K562 (cell line): Measurements from ENCODE around the gene COL5A1. TPM values are rescaled to one million over a fixed set of nuclear protein-coding genes. Genes with fewer than 3 reads are reported as not detected.

ENCODE experiments used
- ATAC-seq: fragments of 200-7000 bp; cut with Tn5 transposase; 3 replicates; pipeline ENCODE4 v1.9.1; 2020; ENCODE audit warnings: moderate library complexity
- BruUV-seq: library from RNA; stranded (reverse); fragments of 400-500 nt; replicated peaks from 2 replicates; lab custom pipeline; 2021; lab: Mats Ljungman, UMichigan
- CTCF ChIA-PET: fragments of 300-600 bp; formaldehyde crosslinking; extraction: SDS; loops from one replicate; lab custom pipeline; 2021; ENCODE audit warnings: low intra/inter-chr PET ratio; lab: Yijun Ruan, JAX
- POLR2A ChIA-PET: fragments of 300-600, 350-650 bp; sonication (Branson Sonifier 250); formaldehyde crosslinking; extraction: SDS; loops from one replicate; lab custom pipeline; 2021; ENCODE audit warnings: antibody characterized with exemption, inconsistent platforms; lab: Yijun Ruan, JAX
- DNase-seq, 4 experiments: peaks; one replicate each; pipeline versions ENCODE4 v3.0.0 to v3.0.0-alpha.2; 2011 to 2018; ENCODE audit warnings: low spot score in 3 of 4, mixed read lengths in 3 of 4; ENCODE audit errors: extremely low read depth in 1 of 4
- FAIRE-seq: peaks from 2 replicates; lab custom pipeline; 2011; peaks lifted over from hg19 to GRCh38; lab: Jason Lieb, UNC
- H2AFZ ChIP-seq: 2 replicates; pipeline ENCODE4 v1.6.0; 2011; ENCODE audit warnings: low read depth, low read length, control low read depth, inconsistent platforms
- H3K27ac ChIP-seq: fragments of 200-600 bp; 3 replicates; pipeline ENCODE4 v1.8.0; 2011; ENCODE audit warnings: low read depth, mild to moderate bottlenecking, control low read depth, inconsistent platforms, low read length, moderate library complexity, mixed read lengths; ENCODE audit errors: extremely low read depth
- H3K27me3 ChIP-seq, 2 experiments: fragments of 300-600 bp in 1 of 2; 2 replicates in 1 of 2; 3 replicates in 1 of 2; pipeline versions ENCODE4 v1.6.0 to v1.8.0; 2011; ENCODE audit warnings: inconsistent platforms in 2 of 2, low read length in 2 of 2, mild to moderate bottlenecking in 1 of 2, mixed read lengths in 1 of 2, moderate library complexity in 1 of 2; ENCODE audit not compliant: control insufficient read depth in 2 of 2, insufficient read depth in 2 of 2
- H3K36me3 ChIP-seq: fragments of 300-600 bp; 3 replicates; pipeline ENCODE4 v1.8.0; 2011; ENCODE audit warnings: mild to moderate bottlenecking, low read length, inconsistent platforms; ENCODE audit not compliant: control insufficient read depth, insufficient read depth
- H3K4me1 ChIP-seq, 2 experiments: fragments of 200-600 bp in 1 of 2; replicated peaks in 1 of 2; 2 replicates in 1 of 2; 3 replicates in 1 of 2; pipeline versions ENCODE4 v1.5.1 to v1.8.0; 2011; ENCODE audit warnings: inconsistent platforms in 2 of 2, low read length in 2 of 2, mild to moderate bottlenecking in 1 of 2, mixed read lengths in 1 of 2, moderate library complexity in 1 of 2; ENCODE audit not compliant: control insufficient read depth in 2 of 2, insufficient read depth in 2 of 2
- H3K4me2 ChIP-seq: 2 replicates; pipeline ENCODE4 v1.6.1; 2011; ENCODE audit warnings: low read length, control low read depth, inconsistent platforms, mixed read lengths; ENCODE audit not compliant: insufficient read depth
- H3K4me3 ChIP-seq: fragments of 200-600 bp; sonication (generic), shearing (Covaris generic); 2 replicates; pipeline ENCODE4 v1.5.1; 2016; ENCODE audit warnings: control low read depth, inconsistent platforms
- H3K79me2 ChIP-seq: fragments of 200-600 bp; 3 replicates; pipeline ENCODE4 v1.8.0; 2011; ENCODE audit warnings: low read length, inconsistent platforms; ENCODE audit not compliant: control insufficient read depth, insufficient read depth
- H3K9ac ChIP-seq, 2 experiments: 2 replicates each; pipeline versions ENCODE4 v1.6.0 to v1.6.1; 2011; ENCODE audit warnings: low read depth in 2 of 2, low read length in 2 of 2, control low read depth in 1 of 2, inconsistent platforms in 1 of 2, mild to moderate bottlenecking in 1 of 2, mixed read lengths in 1 of 2; ENCODE audit not compliant: insufficient read depth in 1 of 2
- H3K9me1 ChIP-seq: one replicate; pipeline ENCODE4 v1.6.0; 2011; ENCODE audit warnings: inconsistent platforms, mild to moderate bottlenecking, low read length, moderate library complexity; ENCODE audit not compliant: control insufficient read depth, insufficient read depth
- H3K9me3 ChIP-seq: replicated peaks from 2 replicates; pipeline ENCODE4 v1.5.1; 2011; ENCODE audit warnings: low read depth, low read length, inconsistent platforms; ENCODE audit not compliant: control insufficient read depth, insufficient read depth
- H4K20me1 ChIP-seq: replicated peaks from 2 replicates; pipeline ENCODE4 v1.6.1; 2011; ENCODE audit warnings: low read length, inconsistent platforms, mixed read lengths; ENCODE audit not compliant: control insufficient read depth, insufficient read depth
- ARID2 ChIP-seq: fragments of 450-650 bp; IDR thresholded peaks from 2 replicates; pipeline ENCODE4 v1.6.1; 2017; ENCODE audit warnings: antibody characterized with exemption, mild to moderate bottlenecking
- GABPB1 ChIP-seq: sonication (generic); formaldehyde crosslinking; IDR thresholded peaks from 2 replicates; pipeline ENCODE4 v1.8.0; 2022; ENCODE audit warnings: mild to moderate bottlenecking, missing genetic modification reagents
- PTTG1 ChIP-seq: fragments of 450-650 bp; IDR thresholded peaks from 2 replicates; pipeline ENCODE4 v1.6.1; 2016; ENCODE audit warnings: low read depth, mild to moderate bottlenecking, missing genetic modification characterization, missing compliant biosample characterization
- U2AF1 ChIP-seq: fragments of 200-400 bp; formaldehyde crosslinking; optimal IDR thresholded peaks from 2 replicates; pipeline ENCODE3; 2017; ENCODE audit warnings: mild to moderate bottlenecking, low read depth, low read length, moderate library complexity
- ZBTB7A ChIP-seq: IDR thresholded peaks from 2 replicates; pipeline ENCODE4 v1.6.1; 2011; ENCODE audit warnings: low read depth, mild to moderate bottlenecking, low read length, moderate library complexity, borderline replicate concordance; ENCODE audit not compliant: control insufficient read depth
- ZNF140 ChIP-seq: fragments of 250-450 bp; sonication (Bioruptor Pico); IDR thresholded peaks from 2 replicates; pipeline ENCODE4 v1.8.0; 2021; ENCODE audit warnings: moderate library complexity, mild to moderate bottlenecking, inconsistent platforms
- ZNF197 ChIP-seq: fragments of 200-800 bp; sonication (Bioruptor generic); IDR thresholded peaks from 2 replicates; pipeline ENCODE4 v1.6.1; 2016; ENCODE audit warnings: low read depth, missing genetic modification characterization, missing compliant biosample characterization
- ZNF217 ChIP-seq: sonication (generic); formaldehyde crosslinking; IDR thresholded peaks from 2 replicates; pipeline ENCODE4 v1.8.0; 2022; ENCODE audit warnings: mild to moderate bottlenecking, missing genetic modification reagents
- WGBS: fragments of 100-300 bp; shearing (Covaris generic); methylation state at CpG from one replicate; pipeline ENCODE4 v1.1.6; 2016; ENCODE audit warnings: low coverage, mixed read lengths; ENCODE audit not compliant: insufficient coverage; ENCODE audit errors: missing lambda C conversion rate; 5-methylcytosine and 5-hydroxymethylcytosine counted together
- in situ Hi-C: fragments of 300-500 bp; cut with MboI; formaldehyde crosslinking; loops from 4 replicates; pipeline ENCODE4 v1.15.0; 2018; ENCODE audit warnings: inconsistent platforms, mixed read lengths
- intact Hi-C: fragments of 100-400 bp; cut with micrococcal nuclease; formaldehyde crosslinking; loops from 2 replicates; pipeline ENCODE4 v1.14.2; 2022
- polyA plus RNA-seq, 8 experiments: library from polyadenylated mRNA; depleted of rRNA in 4 of 8; stranded (reverse) in 5 of 8; unstranded in 3 of 8; fragments of >200 nt; fragmentation: Nextera tagmentation in 2 of 8; fragmentation: Illumina TruSeq in 1 of 8; extraction: Ambion mirVana in 2 of 8; extraction: Trizol in 1 of 8; gene quantifications; 2 replicates each; pipeline versions ENCODE4 v1.2.1 to v1.2.3, GENCODE V29; 2011 to 2014; ENCODE audit warnings: inconsistent platforms in 1 of 8, missing spikeins in 1 of 8
- total RNA-seq, 7 experiments: library from RNA; depleted of rRNA in 6 of 7; stranded (reverse); fragments of >200 nt in 6 of 7; fragmentation: Illumina TruSeq in 2 of 7; extraction: Trizol in 2 of 7; gene quantifications; 2 replicates each; pipeline versions ENCODE4 v1.2.1 to v1.2.3, GENCODE V29; 2011 to 2021; ENCODE audit warnings: low replicate concordance in 1 of 7

Gene COL5A1
- total and polyA plus RNA-seq, 9 of the 15 experiments (the other 6 are each of a cell fraction or from before 2014, with no cell fraction given), result under 0.01 to 0.13 (median 0.04) TPM; not detected in 6

DNA sequence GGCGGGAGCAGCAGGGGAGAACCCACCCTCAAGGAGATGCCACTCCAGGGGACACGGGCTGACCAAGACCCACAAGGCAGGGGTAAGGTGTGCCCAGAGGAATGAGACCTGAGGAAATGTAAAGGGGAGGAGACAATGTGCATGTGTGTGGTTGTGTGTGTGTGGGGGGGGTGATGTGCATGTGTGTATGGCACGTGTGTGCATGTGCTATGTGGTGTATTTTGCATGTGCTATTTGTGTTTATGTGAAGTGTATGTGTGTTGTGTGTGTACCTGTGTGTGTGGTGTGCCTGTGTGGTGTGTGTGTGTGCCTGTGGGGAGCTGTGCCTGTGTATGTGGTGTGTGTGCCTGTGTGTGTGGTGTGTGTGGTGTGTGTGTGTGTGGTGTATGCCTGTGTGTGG is 205.5 kb downstream of the COL5A1 start (continued):
- TF ChIP-seq ZNF217 (CRISPR knock-in tag), result no peak

GRCh38 chr9:134847752-134848432 is 206.3 kb downstream of the COL5A1 start:
- intact Hi-C loops, result no loop called here
- in situ Hi-C loops, result no loop called here
- no peak overlapping the region for H3K4me2 ChIP-seq
- peaks cover 0 to 21% of the 10 kb centered on the region in 2 experiments; a peak in 4 of 5 replicates for H3K27me3 ChIP-seq
- H3K9me1 ChIP-seq, result no peaks in the 10 kb centered on the region
- no peaks in the 10 kb centered on the region for H3K4me1 ChIP-seq
- no peak for FAIRE-seq
- no peak overlapping the region for H2AFZ ChIP-seq
- no peak overlapping the region for H3K27ac ChIP-seq
- 2% methylated on average over 13 of the region's 16 CpGs for WGBS
- no TSS peak for BruUV-seq
- no peaks in the 10 kb centered on the region for H3K9me3 ChIP-seq
- CTCF ChIA-PET, result no interaction called here
- no peak for TF ChIP-seq ZNF140 (CRISPR knock-in tag)
- TF ChIP-seq GABPB1, result no peak
- TF ChIP-seq ARID2, result no peak
- no peak for TF ChIP-seq PTTG1 (tag)
- TF ChIP-seq ZNF197 (CRISPR knock-in tag), result no peak
- no peak for TF ChIP-seq U2AF1
- TF ChIP-seq ZBTB7A, result no peak
- TF ChIP-seq, all 486 proteins: peak for 0
- H3K9ac ChIP-seq, result no peak overlapping the region
- DNase-seq (no peak), ATAC-seq (no peak)
- H4K20me1 ChIP-seq, result no peaks in the 10 kb centered on the region
- no peak overlapping the region for H3K4me3 ChIP-seq
- no peaks in the 10 kb centered on the region for H3K36me3 ChIP-seq
- POLR2A ChIA-PET, result interaction anchor here (0.6 kb wide), 1 partner anchor 69 kb away, joined by 3 read pairs; no protein-coding TSS in a partner anchor
- H3K79me2 ChIP-seq, result no peaks in the 10 kb centered on the region
